ENCODE data around the gene PPP2R5D.
A peak's percentile ranks its signal among the peaks of the same experiment; 100 is the strongest.

PPP2R5D gene

GRCh38 chr6:43006251-43006650 lies 21.9 kb downstream of the PPP2R5D start:
- Histone ChIP-seq H3K4me1 (no peaks in the 10 kb centered on the region), H3K27me3 (ENCODE audit: control insufficient read depth, insufficient read depth, low read length) (no peaks in the 10 kb centered on the region), H3K27ac (no peak overlapping the region), H2AFZ (no peak overlapping the region), H3K9ac (no peak overlapping the region), H3K79me2 (peaks cover 2% of the 10 kb centered on the region), H3K4me3 (ENCODE audit: low read depth, low read length) (no peak overlapping the region), H3K9me3 (ENCODE audit: control insufficient read depth, low read length) (no peaks in the 10 kb centered on the region), H3K4me2 (ENCODE audit: low read length) (no peak overlapping the region), H3K36me3 (ENCODE audit: control insufficient read depth, insufficient read depth, low read length) (no peaks in the 10 kb centered on the region)
- no peak for TF ChIP-seq CTCF (IDR thresholded peaks at IDR 0.05)

- H3K4me3 ChIP-seq (ENCODE audit: low read depth, low read length): no peak overlapping the region
Observed at GRCh38 chr6:43007126-43007525, 22.8 kb downstream of the PPP2R5D start.

GRCh38 chr6:43009124-43009523 lies 24.8 kb downstream of the PPP2R5D start:
- Histone ChIP-seq H3K9ac (no peak overlapping the region), H2AFZ (no peak overlapping the region), H3K4me2 (ENCODE audit: low read length) (no peak overlapping the region), H3K4me3 (ENCODE audit: low read depth, low read length) (no peak overlapping the region), H3K4me1 (no peaks in the 10 kb centered on the region), H3K36me3 (ENCODE audit: control insufficient read depth, insufficient read depth, low read length) (no peaks in the 10 kb centered on the region), H3K27ac (no peak overlapping the region), H3K9me3 (ENCODE audit: control insufficient read depth, low read length) (no peaks in the 10 kb centered on the region), H3K79me2 (peaks cover 1% of the 10 kb centered on the region), H3K27me3 (ENCODE audit: control insufficient read depth, insufficient read depth, low read length) (no peaks in the 10 kb centered on the region)
- peak; percentile 53 for TF ChIP-seq CTCF (IDR thresholded peaks at IDR 0.05)

More at GRCh38 chr6:43007126-43007525, 22.8 kb downstream of the PPP2R5D start:
- Histone ChIP-seq H3K27me3 (ENCODE audit: control insufficient read depth, insufficient read depth, low read length) (no peaks in the 10 kb centered on the region), H3K36me3 (ENCODE audit: control insufficient read depth, insufficient read depth, low read length) (no peaks in the 10 kb centered on the region), H3K27ac (no peak overlapping the region), H2AFZ (no peak overlapping the region), H3K79me2 (no peaks in the 10 kb centered on the region), H3K9ac (no peak overlapping the region), H3K4me2 (ENCODE audit: low read length) (no peak overlapping the region), H3K9me3 (ENCODE audit: control insufficient read depth, low read length) (no peaks in the 10 kb centered on the region), H3K4me1 (no peaks in the 10 kb centered on the region)
- no peak for TF ChIP-seq CTCF (IDR thresholded peaks at IDR 0.05)

GRCh38 chr6:43011207-43011606 lies 26.8 kb downstream of the PPP2R5D start:
- no peak for TF ChIP-seq CTCF (IDR thresholded peaks at IDR 0.05)
- Histone ChIP-seq H3K79me2 (peaks cover 22% of the 10 kb centered on the region), H3K27me3 (ENCODE audit: control insufficient read depth, insufficient read depth, low read length) (no peaks in the 10 kb centered on the region), H3K9ac (no peak overlapping the region), H3K27ac (no peak overlapping the region), H3K36me3 (ENCODE audit: control insufficient read depth, insufficient read depth, low read length) (no peaks in the 10 kb centered on the region), H3K4me2 (ENCODE audit: low read length) (no peak overlapping the region), H2AFZ (no peak overlapping the region), H3K4me1 (peaks cover 10% of the 10 kb centered on the region), H3K4me3 (ENCODE audit: low read depth, low read length) (no peak overlapping the region), H3K9me3 (ENCODE audit: control insufficient read depth, low read length) (no peaks in the 10 kb centered on the region)

- Histone ChIP-seq H3K4me3 (ENCODE audit: low read depth, low read length) (peak overlapping the region; percentile 79), H3K36me3 (ENCODE audit: control insufficient read depth, insufficient read depth, low read length) (no peaks in the 10 kb centered on the region), H3K27ac (no peak overlapping the region), H3K9me3 (ENCODE audit: control insufficient read depth, low read length) (no peaks in the 10 kb centered on the region), H3K79me2 (peaks cover 31% of the 10 kb centered on the region), H3K9ac (no peak overlapping the region), H3K4me2 (ENCODE audit: low read length) (no peak overlapping the region), H3K4me1 (peaks cover 18% of the 10 kb centered on the region), H2AFZ (no peak overlapping the region), H3K27me3 (ENCODE audit: control insufficient read depth, insufficient read depth, low read length) (no peaks in the 10 kb centered on the region)
- TF ChIP-seq CTCF (IDR thresholded peaks at IDR 0.05): no peak
Observed at GRCh38 chr6:43012364-43012763, 28.0 kb downstream of the PPP2R5D start.
